ENCODE data around the gene PLEKHJ1. TPM values are rescaled to one million over a fixed set of nuclear protein-coding genes. Genes with fewer than 3 reads are reported as not detected.

PLEKHJ1 gene
- total and polyA plus RNA-seq, 2 of the 13 experiments (the other 11 are each of a cell fraction or from before 2014, with no cell fraction given), result 70.5 to 130 TPM

- TF ChIP-seq KLF12 (CRISPR knock-in tag; IDR thresholded peaks at IDR 0.05; ENCODE audit: borderline replicate concordance) (0 out of 2 replicates have a peak, but pooled peaks have one; percentile 29), ATF2 (CRISPR knock-in tag; IDR thresholded peaks at IDR 0.05) (peak; percentile 34; the same call in 1 of the 2 replicates), ZBTB7B (CRISPR knock-in tag; IDR thresholded peaks at IDR 0.05) (peak; percentile 20; the same call in 1 of the 2 replicates), ZSCAN30 (CRISPR knock-in tag; IDR thresholded peaks at IDR 0.05) (no peak), SNRNP70 (IDR thresholded peaks at IDR 0.05; ENCODE audit: low read depth, low read length) (peak; percentile 92), FOXK1 (CRISPR knock-in tag; IDR thresholded peaks at IDR 0.05; ENCODE audit: borderline replicate concordance, low read depth) (peak; percentile 36; the same call in 1 of the 2 replicates), HNRNPL (IDR thresholded peaks at IDR 0.05; ENCODE audit: low read depth, low read length) (0 out of 2 replicates have a peak, but pooled peaks have one; percentile 37), ZNF747 (CRISPR knock-in tag; IDR thresholded peaks at IDR 0.05; ENCODE audit: borderline replicate concordance) (0 out of 2 replicates have a peak, but pooled peaks have one; percentile 10)
Observed at GRCh38 chr19:2270423-2271233, 34.5 kb upstream of the PLEKHJ1 start (continued).

DNA sequence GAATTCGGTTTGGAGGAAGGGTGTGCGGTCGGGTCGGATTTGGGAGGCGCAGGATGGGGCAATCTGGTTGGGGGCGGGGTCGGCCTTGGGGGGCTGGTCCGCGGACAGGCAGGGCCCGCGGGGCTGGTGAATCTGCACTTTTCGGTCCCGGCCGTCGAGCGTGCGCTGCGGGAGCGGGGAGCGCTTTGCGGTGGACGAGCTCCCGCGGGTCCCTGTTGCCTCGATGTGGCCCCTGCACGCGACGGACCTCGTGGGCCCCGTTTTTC is 34.0 kb upstream of the PLEKHJ1 start:
- FAIRE-seq (no peak), DNase-seq (ENCODE audit: low spot score) (no peak), ATAC-seq (no peak)
- in situ Hi-C loops (cut with HindIII; ENCODE audit: extremely low pct_ligation_motif_present, low pct_unique_long_range_greater_than_20kb) (no loop called here), intact Hi-C loops (cut with micrococcal nuclease; ENCODE audit: unreplicated experiment) (loop anchor here (5.0 kb wide), 1 partner anchor 33 kb away; the partner anchor contains the start of genes PLEKHJ1 and SF3A2)
- Histone ChIP-seq H2AFZ (ENCODE audit: low read length) (no peak overlapping the region), H3K27ac (ENCODE audit: extremely low read length, insufficient read depth, low read length) (peak overlapping the region; percentile 87), H4K20me1 (ENCODE audit: insufficient read depth, low read length) (peaks cover 53% of the 10 kb centered on the region), H3K36me3 (replicated peaks in 1 of 2; ENCODE audit: control insufficient read depth in 1 of 2, insufficient read depth in 2 of 2, low read length in 2 of 2) (peaks cover 4 to 17% of the 10 kb centered on the region in 2 experiments; a peak in 4 of 5 replicates), H3K4me1 (ENCODE audit: insufficient read depth, low read length) (peaks cover 60% of the 10 kb centered on the region), H3K79me2 (ENCODE audit: insufficient read depth, low read length) (peaks cover 39% of the 10 kb centered on the region), H3K9ac (ENCODE audit: insufficient read depth, low read depth, low read length) (peak overlapping the region; percentile 96), H3K9me3 (ENCODE audit: low read length) (no peaks in the 10 kb centered on the region), H3K4me2 (ENCODE audit: low read depth, low read length) (peak overlapping the region; percentile 85), H3K4me3 (replicated peaks in 1 of 3; ENCODE audit: insufficient read depth in 1 of 3, low read depth in 2 of 3, low read length in 3 of 3) (peak overlapping the region; percentile 93 to 96 (median 94)), H3K27me3 (ENCODE audit: control insufficient read depth in 1 of 2, insufficient read depth in 2 of 2, low read length in 2 of 2) (no peaks in the 10 kb centered on the region; a peak in 1 of 5 replicates)
- ChIA-PET POLR2A (interaction anchor here (2.7 to 2.9 kb wide), 2 partner anchors 10 to 32 kb away, joined by 10 to 11 read pairs; no protein-coding TSS in a partner anchor), CTCF (ENCODE audit: low intra/inter-chr PET ratio, low total read pairs) (no interaction called here)
- WGBS (ENCODE audit: low lambda C conversion rate), result 0% methylated on average over 4 of the region's 30 CpGs
- BruUV-seq (replicated peaks), result no TSS peak
- TF ChIP-seq AGO2 (optimal IDR thresholded peaks at IDR 0.05; ENCODE audit: low read depth, low read length) (peak; percentile 84), SAFB2 (CRISPR knock-in tag; IDR thresholded peaks at IDR 0.05; ENCODE audit: borderline replicate concordance, low read depth) (no peak), AHDC1 (CRISPR knock-in tag; IDR thresholded peaks at IDR 0.05; ENCODE audit: borderline replicate concordance) (no peak), ZNF776 (CRISPR knock-in tag; IDR thresholded peaks at IDR 0.05) (peak; percentile 70; the same call in 1 of the 2 replicates), ASH2L (IDR thresholded peaks at IDR 0.05; ENCODE audit: insufficient read length, low read depth, low read length) (peak; percentile 24)
